ENCODE data around the gene TBC1D32.

DNA sequence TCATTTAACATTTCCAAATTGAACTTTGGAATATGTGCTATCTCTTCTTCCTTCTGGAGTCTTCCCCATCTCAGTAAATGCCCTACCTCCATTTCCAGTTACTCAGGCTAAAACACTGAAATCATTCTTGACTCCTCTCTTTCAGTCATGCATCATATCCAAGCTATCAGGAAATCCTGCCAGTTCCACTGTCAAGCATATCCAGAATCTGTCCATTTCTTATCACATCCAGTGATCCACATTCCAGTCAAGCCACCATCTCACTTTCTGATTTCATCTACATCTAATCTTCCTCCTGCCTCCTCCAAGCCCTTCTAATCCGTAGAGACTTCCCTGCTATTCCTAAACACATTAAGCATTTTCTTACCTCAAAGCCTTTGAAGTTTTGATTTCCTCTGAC is 15.3 kb upstream of the TBC1D32 start:
- no peak for TF ChIP-seq EZH2 (IDR thresholded peaks at IDR 0.05; ENCODE audit: low read length)
- TF ChIP-seq, protein P1, sequence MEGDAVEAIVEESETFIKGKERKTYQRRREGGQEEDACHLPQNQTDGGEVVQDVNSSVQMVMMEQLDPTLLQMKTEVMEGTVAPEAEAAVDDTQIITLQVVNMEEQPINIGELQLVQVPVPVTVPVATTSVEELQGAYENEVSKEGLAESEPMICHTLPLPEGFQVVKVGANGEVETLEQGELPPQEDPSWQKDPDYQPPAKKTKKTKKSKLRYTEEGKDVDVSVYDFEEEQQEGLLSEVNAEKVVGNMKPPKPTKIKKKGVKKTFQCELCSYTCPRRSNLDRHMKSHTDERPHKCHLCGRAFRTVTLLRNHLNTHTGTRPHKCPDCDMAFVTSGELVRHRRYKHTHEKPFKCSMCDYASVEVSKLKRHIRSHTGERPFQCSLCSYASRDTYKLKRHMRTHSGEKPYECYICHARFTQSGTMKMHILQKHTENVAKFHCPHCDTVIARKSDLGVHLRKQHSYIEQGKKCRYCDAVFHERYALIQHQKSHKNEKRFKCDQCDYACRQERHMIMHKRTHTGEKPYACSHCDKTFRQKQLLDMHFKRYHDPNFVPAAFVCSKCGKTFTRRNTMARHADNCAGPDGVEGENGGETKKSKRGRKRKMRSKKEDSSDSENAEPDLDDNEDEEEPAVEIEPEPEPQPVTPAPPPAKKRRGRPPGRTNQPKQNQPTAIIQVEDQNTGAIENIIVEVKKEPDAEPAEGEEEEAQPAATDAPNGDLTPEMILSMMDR (optimal IDR thresholded peaks at IDR 0.05 in 1 of 3, IDR thresholded peaks at IDR 0.05 in 1 of 3, conservative IDR thresholded peaks at IDR 0.05 in 1 of 3; ENCODE audit: extremely low read depth in 1 of 3, insufficient read depth in 2 of 3, low read length in 3 of 3), result no peak
